NCI-H1417 (cell line): ENCODE data around the gene GSG1L.

Experiments used
- DNase-seq, 3 experiments: peaks; one replicate each; lab custom pipeline; 2025; lab: John Stamatoyannopoulos, UW

GSG1L gene

DNA sequence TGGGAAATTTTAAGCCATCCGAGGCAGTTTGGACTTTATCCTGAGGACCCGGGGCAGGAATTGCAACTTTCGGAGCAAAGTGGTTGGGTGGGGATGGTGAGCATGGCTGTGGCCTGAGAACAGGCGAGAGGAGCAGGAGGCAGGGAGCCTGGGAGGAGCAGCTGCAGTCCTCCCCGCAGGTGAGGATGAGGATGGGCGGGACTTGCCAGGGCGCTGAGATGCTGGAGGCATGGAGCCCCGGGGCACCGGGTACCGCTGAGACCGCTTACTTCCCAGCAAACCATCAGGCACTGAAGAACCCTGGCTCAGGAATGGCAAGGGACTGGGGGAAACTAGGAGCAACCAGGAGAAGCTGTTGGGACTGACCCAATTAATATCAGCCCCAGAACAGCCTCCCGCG, 210.8 kb downstream of the GSG1L start:
- no peak for DNase-seq

DNA sequence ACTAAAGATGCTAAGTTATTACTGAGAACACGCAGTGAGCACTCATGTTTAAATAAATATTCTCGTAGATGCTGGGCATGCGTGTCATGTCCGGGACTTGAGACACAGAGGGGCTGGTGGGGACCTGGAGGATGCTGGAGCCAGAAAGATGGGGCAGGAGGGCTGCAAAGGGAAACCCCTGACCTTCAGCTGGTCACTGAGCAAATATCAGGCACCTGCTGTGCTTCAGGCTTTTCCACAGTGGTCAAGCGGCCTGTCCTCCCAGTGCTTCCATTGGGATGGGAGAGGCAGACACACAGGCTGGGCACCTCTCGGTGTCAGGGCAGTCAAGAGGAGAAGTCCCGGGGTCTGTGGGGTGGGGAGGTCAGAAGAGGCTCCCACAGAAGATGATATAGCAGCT, 211.4 kb downstream of the GSG1L start:
- DNase-seq = no peak

DNA sequence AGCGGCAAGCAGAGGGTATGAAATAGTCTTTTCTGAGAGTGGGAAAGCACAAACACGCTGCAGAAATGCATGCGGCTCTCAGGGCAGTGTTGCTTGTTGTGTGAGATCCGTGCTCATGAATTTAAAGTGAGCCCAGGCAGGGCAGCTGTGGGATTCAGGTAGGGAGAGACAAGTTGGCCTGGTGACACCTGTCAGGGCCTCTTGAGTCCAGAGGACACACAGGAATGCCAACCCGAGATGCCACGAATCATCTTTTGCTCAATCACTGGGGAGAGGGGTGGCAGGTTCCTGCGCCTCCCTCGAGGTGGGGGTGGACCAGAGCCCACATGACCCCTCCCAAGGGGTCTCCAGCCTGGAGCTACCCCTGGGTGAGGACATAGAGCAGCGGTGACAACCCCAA, 211.9 kb downstream of the GSG1L start:
- DNase-seq = no peak

DNA sequence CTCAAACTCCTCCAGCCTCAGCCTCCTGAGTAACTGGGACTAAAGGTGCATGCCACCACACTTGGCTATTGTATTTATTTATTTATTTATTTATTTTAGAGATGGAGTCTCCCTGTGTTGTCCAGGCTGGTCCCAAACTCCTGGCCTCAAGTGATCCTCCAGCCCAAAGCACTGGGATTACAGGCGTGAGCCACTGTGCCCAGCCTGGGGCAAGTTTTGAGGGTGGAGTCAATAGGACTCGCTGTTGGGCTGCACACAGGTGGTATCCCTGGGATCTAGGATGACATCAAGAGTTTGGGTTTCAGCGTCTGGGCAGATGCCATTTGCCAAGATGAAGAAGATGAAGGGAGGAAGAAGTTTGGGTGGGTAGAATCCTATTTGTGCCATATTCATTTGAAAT, 213.9 kb downstream of the GSG1L start:
- DNase-seq = no peak

DNA sequence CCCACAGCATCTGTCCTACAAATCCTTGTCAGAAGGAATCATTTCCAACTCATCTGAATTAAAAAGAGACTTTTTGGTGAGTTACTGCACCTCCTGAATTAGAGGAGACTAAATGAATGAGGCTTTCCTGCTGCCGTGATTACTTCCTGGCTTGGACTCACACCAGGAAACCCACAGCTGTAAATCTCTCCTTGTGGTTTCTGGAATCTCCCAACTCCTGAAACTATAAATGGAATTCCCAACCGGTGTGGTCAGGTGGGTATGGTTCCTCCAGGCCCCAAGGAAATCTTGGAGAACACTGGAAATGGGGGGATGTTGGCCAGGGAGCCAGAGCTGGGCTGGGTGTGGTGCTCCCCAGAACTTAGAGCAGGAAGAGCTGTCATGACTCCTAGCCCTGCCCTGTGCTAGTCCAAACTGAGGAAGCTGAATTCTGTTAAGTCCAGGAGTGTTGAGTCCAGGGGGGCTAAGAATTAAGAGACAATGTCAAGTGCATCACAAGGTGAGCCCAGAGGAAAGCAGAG, 216.4 kb downstream of the GSG1L start:
- DNase-seq = no peak

DNA sequence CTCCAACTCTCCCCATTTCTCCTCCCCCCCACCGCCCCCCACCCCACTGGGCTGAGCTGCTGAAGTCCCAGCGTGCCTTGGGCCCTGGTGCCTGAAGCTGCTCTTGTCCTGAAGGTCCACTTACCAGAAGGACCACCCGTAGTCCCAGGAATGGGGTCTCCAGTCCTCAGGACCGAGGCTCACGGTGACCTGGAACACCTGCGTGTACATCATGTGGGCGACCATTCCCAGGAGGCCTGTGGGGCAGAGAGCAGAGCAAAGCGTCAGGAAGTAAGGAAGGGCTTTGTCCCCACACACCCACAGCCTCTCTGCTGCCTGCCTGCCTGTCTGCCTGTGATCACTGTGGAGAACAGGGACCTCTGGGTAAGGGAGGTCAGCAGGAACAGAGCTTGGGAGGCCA, 218.7 kb downstream of the GSG1L start:
- DNase-seq = no peak

DNA sequence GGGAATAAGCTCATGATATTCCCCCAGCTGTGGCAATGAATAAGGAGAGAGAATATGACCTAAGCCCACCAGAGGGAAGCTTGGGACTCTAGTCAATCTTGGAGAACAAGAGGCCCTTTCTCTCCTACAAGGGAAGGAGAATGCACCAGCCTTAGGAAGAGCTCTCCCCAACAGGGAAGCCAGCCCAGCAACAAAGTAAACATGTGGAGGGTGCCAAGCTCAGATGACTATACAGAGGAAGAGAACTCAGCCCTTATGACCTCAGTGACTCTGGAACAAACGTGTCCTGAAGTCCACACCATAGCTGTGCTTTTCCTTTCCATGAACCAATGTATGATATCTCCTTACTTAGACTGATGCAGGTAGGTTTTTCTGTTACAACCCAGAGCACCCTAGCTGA, 219.7 kb downstream of the GSG1L start:
- no peak for DNase-seq

DNA sequence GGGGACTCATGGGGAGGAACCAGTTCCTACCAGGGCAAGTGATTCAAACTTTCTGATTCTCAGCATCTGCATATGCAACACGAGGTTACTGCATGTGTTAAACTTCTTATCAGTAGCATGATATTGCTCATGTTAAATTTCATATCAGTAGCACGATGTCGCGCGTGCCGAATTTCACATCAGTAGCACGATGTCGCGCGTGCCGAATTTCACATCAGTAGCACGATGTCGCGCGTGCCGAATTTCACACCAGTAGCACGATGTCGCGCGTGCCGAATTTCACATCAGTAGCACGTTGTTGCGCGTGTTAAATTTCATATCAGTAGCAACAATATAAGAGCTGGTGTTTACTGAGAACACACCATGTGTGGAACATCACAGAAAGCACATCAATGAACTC, 221.6 kb downstream of the GSG1L start:
- no peak for DNase-seq

DNA sequence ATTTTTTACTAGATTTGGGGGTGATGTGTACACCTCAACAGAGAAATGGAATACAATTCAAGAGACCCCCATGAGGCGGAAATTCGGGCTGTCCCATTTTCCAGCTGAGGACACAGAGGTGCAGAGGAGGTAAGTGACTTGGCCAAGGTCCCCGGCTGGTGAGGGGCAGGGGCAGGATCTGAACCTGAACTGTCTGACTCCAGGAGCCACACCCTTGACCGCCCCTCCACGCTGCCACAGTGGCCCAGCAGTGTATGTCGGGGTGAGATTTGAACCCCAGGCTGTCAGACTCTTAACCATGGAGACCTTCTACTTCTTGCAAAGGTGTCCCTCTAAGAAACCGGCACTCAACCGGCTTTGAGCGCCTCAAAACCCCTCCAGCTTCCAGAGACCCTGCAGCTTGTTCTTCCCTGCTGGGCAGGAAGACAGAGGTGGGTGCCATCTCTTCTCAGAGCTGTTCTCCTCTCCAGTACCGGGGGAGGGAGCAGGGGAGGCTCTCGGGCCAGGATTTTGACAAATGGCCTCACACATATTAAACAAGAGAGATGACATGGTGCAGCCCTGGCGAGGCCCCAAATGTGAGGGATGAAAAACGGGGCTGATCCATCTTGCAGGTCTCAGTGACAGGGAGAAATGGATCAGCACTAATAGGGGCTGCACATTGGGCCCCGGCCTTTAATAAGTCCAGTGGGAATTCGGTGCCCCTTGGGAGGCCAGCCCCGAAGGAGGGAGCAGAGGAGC, 222.3 kb downstream of the GSG1L start:
- DNase-seq = no peak

DNA sequence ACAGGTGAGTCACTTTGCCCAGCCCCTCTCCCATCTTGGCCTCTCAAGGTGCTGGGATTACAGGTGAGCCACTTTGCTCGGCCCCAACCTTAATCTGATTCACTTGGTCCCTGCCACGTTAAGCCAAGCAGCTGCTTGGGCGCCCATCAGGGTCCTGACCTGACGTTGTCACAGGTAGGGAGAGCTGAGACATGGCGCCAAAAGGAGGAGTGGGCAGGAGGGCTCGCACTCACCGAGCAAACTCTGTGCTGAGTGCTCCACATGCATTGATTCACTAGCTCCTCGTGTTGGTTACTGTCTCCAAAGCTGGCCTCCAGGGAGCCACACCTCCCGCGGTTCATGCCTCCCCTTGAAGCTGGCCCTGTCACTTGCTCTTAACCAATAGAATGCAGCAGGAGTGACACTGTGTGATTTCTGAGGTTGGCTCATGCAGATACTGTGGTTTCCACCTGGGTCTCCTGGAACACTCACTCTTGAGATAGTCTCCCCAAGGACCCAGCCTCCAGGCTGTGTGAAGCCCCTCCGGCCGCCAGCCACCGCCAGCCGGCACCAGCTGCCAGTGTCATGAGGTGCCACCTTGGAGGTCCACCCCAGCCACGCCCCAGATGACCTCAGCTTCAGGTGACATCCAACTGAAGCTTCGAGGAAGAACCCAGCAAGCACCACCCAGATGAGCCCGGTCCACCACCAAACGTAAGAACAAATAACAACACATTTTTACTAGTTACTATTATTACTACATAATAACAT, 223.0 kb downstream of the GSG1L start:
- DNase-seq = peak in 1 of 3 experiments; percentile 1

DNA sequence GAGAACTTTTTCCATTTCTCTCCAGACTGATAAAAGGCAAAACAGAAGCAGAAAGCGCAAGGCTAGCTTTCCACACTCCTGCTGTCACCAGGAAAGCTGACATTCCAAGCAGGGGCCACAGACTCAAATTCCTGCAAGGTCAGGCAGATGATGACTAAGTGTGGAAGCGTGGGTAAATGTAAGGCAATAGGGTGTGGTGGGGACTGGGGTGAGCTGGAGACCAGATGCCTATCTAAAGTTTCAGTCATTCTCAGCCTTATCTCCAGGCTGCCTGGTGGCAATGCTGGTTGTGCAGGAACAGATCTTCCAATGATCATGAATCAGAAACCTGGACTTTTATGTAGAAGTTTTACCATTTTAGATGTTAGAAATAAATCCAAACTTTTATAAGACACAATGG, 224.1 kb downstream of the GSG1L start:
- no peak for DNase-seq

DNA sequence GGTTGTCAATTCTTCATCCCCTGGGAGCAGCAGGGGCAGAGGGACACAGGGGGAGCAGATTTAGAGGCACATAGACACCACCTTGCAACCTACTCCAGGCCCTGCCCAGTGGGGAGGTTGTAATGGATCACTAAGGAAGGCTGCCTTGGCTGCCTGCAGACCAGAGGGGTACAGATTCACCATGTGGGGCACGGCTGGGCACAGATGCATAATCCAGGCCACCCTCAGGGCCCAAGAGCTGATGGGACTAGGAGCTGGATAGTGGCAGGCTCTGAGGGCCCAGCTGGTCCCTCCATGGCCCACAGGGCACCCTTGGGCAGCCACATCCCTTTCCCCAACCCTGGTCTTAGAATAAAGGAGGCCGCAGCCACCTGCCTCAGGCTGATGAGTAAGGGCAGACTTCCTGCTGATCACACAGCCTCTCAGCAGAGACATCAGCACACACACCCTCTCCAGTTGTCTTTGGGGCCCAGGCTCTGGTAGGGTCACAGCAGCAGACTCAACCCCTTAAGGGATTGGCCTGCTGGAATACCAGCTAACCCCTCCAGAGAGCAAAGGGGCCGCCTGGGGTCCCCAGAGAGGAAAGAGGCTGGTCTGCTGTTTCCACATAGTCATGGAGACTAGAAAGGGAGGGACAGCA, 224.9 kb downstream of the GSG1L start:
- no peak for DNase-seq

DNA sequence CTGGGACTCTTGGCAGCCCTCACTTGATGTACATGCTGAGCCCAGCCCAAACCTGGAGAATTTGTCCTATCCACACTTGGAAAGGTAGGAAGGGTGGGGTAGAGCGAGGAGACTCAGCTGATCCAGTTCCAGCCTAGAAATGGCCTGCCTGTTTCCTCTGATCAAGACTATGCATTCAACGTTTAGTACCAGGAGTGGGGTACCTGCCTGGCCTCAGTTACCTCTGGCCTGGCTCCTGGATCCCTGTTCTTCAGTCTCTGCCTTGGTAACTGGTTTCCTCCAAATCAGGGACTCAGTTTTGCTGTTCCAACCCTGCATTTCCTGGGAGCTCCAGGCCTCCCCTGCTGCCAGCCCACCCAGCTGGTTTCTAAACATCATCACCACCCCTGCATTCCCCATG, 233.5 kb downstream of the GSG1L start:
- DNase-seq = no peak

DNA sequence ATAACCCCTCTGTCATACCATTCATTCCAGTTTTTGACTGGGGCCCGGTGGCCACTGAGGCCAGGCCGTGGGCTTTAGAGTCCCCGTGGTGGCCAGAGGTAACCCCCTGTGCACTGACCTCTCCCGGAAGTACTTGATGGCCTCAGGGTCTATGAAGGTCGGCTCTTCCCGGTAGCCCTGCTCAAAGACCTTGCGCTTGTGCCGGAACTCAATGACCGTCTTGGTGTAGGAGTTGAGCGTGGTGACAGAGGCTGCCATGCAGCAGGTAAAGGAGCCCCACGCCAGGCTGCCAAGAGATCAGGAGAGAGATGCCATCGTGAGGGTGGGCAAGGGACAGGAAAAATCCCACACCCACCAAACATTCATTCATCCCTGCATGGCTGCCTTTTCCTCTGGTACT, 234.8 kb downstream of the GSG1L start:
- no peak for DNase-seq

DNA sequence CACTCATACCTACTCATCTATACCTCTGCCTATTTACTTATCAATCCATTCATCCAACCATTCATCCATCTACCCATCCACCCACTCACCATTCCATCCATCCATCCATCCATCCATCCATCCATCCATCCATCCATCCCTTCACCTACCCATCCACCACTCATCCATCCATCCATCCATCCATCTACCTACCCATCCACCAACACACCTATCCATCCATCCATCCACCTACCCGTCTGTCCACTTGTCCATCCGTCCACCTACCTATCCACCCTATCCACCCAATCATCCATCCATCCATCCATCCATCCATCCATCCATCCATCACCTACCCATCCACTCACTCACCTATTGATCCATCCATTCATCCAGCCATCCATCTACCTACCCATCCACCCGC, 235.7 kb downstream of the GSG1L start:
- DNase-seq = no peak

DNA sequence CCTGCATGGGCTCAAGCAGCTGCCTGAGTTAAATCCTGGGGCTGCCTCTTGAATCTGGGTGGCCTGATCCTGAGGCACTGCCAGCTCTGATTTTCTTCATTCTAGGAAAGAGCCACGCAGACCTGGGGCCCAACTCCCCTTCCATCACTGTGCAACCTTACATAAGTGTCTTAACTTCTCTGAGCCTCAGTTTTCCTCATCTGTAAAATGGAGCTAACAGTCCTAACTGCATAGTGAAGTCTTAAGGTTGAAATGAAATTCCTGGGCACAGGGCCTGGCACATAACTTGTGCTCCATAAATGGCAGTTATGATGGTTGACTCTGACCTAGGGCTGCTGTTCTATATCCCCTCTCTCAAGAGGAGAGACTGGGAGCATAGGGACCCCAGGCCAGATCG, 236.6 kb downstream of the GSG1L start:
- no peak for DNase-seq

DNA sequence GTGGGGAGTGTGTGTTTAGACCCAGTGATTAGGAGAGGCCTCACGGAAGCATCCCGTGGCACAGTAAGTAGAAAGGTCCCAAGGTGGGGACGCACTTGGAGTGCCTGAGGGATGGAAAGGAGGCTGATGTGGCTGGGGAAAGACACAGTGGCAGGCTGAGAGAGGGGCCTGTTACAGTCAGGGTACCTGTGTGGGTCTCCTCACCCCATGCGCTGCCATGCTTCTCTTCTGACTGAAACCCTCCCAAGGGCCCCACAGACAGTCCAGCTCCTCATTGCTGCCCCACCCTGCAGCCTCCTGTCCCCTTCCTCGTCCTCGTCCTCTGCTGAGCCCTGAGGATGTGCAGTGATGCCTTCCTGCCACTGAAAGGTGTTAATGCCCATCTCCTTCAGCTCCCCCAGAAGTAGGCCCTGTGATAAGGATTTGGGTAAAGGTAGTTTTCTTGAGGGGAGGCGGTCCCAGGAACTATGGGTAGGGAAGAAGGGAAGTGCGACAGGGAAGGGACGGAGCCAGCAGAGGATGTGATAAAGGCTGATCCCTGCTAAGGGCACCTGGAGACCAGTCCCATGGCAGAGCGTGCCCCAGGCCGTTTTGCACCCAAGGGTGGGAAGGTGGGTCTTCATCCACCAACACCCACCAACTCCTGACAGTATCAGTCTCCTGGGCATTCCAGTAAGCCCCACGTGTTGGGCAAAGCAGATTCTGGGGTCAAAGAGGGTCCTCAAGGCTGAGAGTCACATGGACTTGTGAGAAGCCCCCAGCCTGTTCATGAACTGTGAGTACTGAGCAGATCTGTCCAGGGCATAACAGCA, 237.2 kb downstream of the GSG1L start:
- DNase-seq = no peak

DNA sequence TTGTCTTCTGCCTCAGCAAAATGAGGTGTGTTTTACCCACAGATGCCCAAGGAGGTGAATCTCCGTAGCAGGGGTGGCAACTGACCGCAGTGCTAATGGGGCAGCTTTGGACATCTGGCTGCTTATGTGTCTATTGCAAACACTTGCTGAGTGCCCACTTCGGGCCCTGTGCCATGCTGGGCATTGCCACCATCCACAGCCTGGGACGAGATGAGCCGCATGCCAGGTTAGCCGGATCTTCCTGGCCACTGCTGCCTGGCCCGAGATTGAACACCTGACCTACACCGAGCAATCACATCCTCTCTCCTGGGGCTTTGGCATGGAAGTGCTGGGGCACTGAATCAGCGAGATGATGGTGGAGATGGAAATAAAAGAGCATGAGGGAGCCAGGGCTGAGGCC, 238.7 kb downstream of the GSG1L start:
- DNase-seq = no peak

DNA sequence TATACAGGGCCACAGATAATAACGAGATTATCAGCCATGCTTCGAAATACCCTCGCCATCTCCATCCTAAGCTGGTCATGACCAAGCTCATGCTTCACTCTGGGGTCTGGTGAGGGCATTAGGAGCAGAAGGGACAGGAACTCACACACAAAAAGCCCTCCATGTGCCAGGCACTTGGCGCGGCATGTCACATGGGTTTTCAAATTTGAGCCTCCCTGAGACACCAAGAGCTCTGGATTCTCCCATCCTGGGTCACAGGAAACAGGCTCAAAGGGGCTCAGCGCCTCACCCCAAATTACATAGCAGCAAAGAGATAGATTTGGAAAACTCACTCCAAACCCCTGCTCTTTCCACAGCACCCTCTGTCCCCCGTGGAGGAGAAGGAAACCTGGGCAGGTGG, 239.5 kb downstream of the GSG1L start:
- DNase-seq = no peak

DNA sequence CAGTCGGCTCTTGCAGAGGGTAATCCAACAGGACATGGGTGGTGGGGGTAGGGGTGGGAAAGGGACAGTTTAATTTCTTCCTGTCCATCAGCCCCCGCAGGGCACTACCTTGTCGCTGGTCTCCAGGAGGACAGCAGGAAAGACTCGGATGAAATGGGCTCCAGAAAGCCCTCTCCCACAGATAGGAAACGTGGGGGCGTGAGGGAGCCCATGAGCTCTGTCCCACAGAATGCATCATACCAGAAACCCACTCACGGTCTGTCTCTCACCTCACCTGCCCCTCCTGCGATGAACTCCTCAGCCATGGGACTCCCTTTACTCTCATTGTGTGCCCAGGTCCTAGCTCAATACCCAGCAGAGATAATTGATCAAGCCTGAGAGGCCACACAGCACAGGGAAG, 240.1 kb downstream of the GSG1L start:
- no peak for DNase-seq

DNA sequence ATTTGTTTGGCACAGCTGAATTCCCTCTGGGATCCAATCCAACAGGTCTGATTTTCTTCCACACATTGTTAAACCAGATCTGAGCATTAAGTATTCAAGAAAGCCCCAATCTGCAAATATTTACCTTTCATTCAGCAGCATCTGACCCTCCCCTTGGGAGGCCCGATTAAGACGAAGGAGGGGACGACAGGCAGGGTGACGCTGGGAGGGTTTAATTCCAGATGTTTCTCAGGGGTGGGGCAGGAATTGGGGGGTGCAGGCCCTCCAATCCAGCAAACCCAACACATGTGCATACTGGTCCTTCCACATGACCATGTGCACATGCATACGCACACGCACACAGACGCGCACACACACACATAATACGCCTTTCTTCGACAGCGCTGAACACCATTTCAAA, 240.5 kb downstream of the GSG1L start:
- DNase-seq = peak in 2 of 3 experiments; percentile 12 to 50

DNA sequence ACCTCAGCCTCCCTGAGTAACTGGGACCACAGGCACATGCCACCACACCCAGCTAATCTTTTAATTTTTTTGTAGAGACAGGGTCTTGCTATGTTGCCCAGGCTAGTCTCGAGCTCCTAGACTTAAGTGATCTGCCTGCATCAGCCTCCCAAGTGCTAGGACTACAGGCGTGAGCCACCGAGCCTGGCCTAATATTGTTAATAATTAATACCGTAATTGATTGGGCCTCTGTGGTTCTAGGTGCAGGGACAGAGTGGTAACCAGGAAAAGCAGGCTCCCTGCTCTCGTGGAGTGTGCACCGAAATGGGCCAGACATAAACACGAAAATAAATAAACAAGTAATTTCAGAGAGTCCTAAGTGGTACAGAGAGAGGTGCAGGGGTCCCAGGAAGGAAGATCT, 241.0 kb downstream of the GSG1L start:
- DNase-seq = no peak
